Mesendoderm (in vitro differentiated cells): ENCODE results near the gene PAK1IP1.
A peak's percentile ranks its signal among the peaks of the same experiment; 100 is the strongest.
"Not testable (repeated sequence)": the region's sequence is repeated elsewhere in the genome, so short reads cannot be mapped to it uniquely, and the experiment has no call there.

Experiments used
- DNase-seq: peaks from one replicate; pipeline ENCODE4 v3.0.0; 2013
- H2AK5ac ChIP-seq: 2 replicates; pipeline ENCODE4 v1.6.1; 2013; ENCODE audit warnings: low read length, inconsistent platforms
- H2BK120ac ChIP-seq: 2 replicates; pipeline ENCODE4 v1.6.1; 2013; ENCODE audit warnings: low read depth, mild to moderate bottlenecking, low read length, moderate library complexity, mixed read lengths
- H2BK15ac ChIP-seq: replicated peaks from 2 replicates; pipeline ENCODE4 v1.6.1; 2013; ENCODE audit warnings: low read depth, mild to moderate bottlenecking, moderate library complexity
- H2BK5ac ChIP-seq: 2 replicates; pipeline ENCODE4 v1.6.1; 2013; ENCODE audit warnings: low read length, inconsistent platforms
- H3K18ac ChIP-seq: 2 replicates; pipeline ENCODE4 v1.6.1; 2013; ENCODE audit warnings: mild to moderate bottlenecking, low read length, mixed read lengths
- H3K23ac ChIP-seq: one replicate; pipeline ENCODE4 v1.6.1; 2013; ENCODE audit warnings: low read length
- H3K27ac ChIP-seq: 2 replicates; pipeline ENCODE4 v1.5.1; 2013; ENCODE audit warnings: low read depth, mild to moderate bottlenecking, inconsistent platforms, low read length, moderate library complexity
- H3K27me3 ChIP-seq: 2 replicates; pipeline ENCODE4 v1.6.1; 2013; ENCODE audit warnings: low read length, control low read depth, mild to moderate bottlenecking, inconsistent platforms; ENCODE audit not compliant: insufficient read depth, poor library complexity
- H3K36me3 ChIP-seq: 2 replicates; pipeline ENCODE4 v1.6.1; 2013; ENCODE audit warnings: low read length, inconsistent platforms; ENCODE audit not compliant: control insufficient read depth, insufficient read depth
- H3K4ac ChIP-seq: one replicate; pipeline ENCODE4 v1.6.1; 2013; ENCODE audit warnings: low read depth, mild to moderate bottlenecking, low read length, moderate library complexity
- H3K4me1 ChIP-seq: 2 replicates; pipeline ENCODE4 v1.6.1; 2013; ENCODE audit warnings: low read depth, low read length, inconsistent platforms; ENCODE audit not compliant: control insufficient read depth
- H3K4me2 ChIP-seq: 2 replicates; pipeline ENCODE4 v1.6.1; 2013; ENCODE audit warnings: low read length
- H3K4me3 ChIP-seq: 2 replicates; pipeline ENCODE4 v1.5.1; 2013; ENCODE audit warnings: mild to moderate bottlenecking, low read length
- H3K56ac ChIP-seq: one replicate; pipeline ENCODE4 v1.6.1; 2013; ENCODE audit warnings: low read length
- H3K79me1 ChIP-seq: 2 replicates; pipeline ENCODE4 v1.6.1; 2013; ENCODE audit warnings: low read length, inconsistent platforms
- H3K79me2 ChIP-seq: 2 replicates; pipeline ENCODE4 v1.6.1; 2013; ENCODE audit warnings: mild to moderate bottlenecking, low read length; ENCODE audit not compliant: control insufficient read depth, insufficient read depth
- H3K9ac ChIP-seq: 2 replicates; pipeline ENCODE4 v1.6.1; 2013; ENCODE audit warnings: low read length, inconsistent platforms
- H4K5ac ChIP-seq: one replicate; pipeline ENCODE4 v1.6.1; 2013; ENCODE audit warnings: low read length
- H4K8ac ChIP-seq: one replicate; pipeline ENCODE4 v1.6.1; 2013; ENCODE audit warnings: low read depth, mild to moderate bottlenecking, control low read depth, low read length, moderate library complexity
- WGBS: extraction: QIAGEN DNeasy Blood & Tissue Kit; methylation state at CpG from one replicate; pipeline ENCODE4 v1.1.7; 2013; ENCODE audit warnings: low lambda C conversion rate, missing lambda C conversion rate; ENCODE audit not compliant: insufficient coverage; ENCODE audit errors: extremely low coverage; 5-methylcytosine and 5-hydroxymethylcytosine counted together

Gene PAK1IP1

DNA sequence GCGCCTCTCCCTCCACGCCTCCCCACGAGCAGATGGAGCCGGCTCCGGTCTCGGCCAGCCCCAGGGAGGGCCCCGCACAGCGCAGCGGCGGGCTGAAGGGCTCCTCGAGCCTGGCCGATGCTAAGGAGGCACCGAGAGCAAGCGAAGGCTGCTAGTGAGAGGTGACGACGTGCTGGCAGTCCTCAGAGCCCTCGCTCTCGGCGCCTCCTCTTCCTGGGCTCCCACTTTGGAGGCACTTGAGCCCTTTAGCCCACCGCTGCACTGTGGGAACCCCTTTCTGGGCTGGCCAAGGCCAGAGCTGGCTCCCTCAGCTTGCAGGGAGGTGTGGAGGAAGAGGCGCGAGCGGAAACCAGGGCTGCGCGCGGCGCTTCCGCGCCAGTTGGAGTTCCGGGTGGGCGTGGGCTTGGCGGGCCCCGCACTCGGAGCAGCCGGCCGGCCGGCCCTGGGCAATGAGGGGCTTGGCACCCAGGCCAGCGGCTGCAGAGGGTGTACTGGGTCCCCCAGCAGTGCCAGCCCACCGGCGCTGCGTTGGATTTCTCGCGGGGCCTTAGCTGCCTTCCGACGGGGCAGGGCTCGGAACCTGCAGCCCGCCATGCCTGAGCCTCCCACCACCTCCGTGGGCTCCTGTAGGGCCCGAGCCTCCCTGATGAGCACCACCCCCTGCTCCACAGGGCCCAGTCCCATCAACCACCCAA, 25.6 kb downstream of the PAK1IP1 start:
- no peak overlapping the region for H2BK15ac ChIP-seq
- no peak overlapping the region for H3K27ac ChIP-seq
- peaks cover 8% of the 10 kb centered on the region for H3K79me2 ChIP-seq
- no peak overlapping the region for H3K4ac ChIP-seq
- H3K18ac ChIP-seq, result no peak overlapping the region
- H3K36me3 ChIP-seq, result no peaks in the 10 kb centered on the region
- no peak overlapping the region for H2AK5ac ChIP-seq
- no peak overlapping the region for H3K56ac ChIP-seq
- H2BK120ac ChIP-seq, result no peak overlapping the region
- H3K4me1 ChIP-seq, result peaks cover 6% of the 10 kb centered on the region
- H3K9ac ChIP-seq, result no peak overlapping the region
- no peak overlapping the region for H4K8ac ChIP-seq
- DNase-seq, result no peak
- H3K79me1 ChIP-seq, result peaks cover 8% of the 10 kb centered on the region
- no peak overlapping the region for H3K4me3 ChIP-seq
- WGBS, result no CpG with 5 or more reads among the region's 49 CpGs
- no peak overlapping the region for H2BK5ac ChIP-seq
- no peak overlapping the region for H4K5ac ChIP-seq
- H3K4me2 ChIP-seq, result no peak overlapping the region
- H3K23ac ChIP-seq, result no peak overlapping the region
- no peaks in the 10 kb centered on the region for H3K27me3 ChIP-seq

- H3K9ac ChIP-seq, H2AK5ac ChIP-seq, H4K8ac ChIP-seq, H2BK5ac ChIP-seq, H3K4ac ChIP-seq, H3K18ac ChIP-seq, H3K23ac ChIP-seq, H2BK120ac ChIP-seq, H4K5ac ChIP-seq, H3K27ac ChIP-seq, H3K4me3 ChIP-seq, H3K79me1 ChIP-seq, H3K4me1 ChIP-seq, H3K4me2 ChIP-seq, H3K36me3 ChIP-seq, H3K79me2 ChIP-seq, DNase-seq, H2BK15ac ChIP-seq, H3K56ac ChIP-seq, H3K27me3 ChIP-seq: not testable (repeated sequence)
- no CpG with 5 or more reads among the region's 17 CpGs for WGBS
These were observed 26.4 kb downstream of the PAK1IP1 start for GRCh38 chr6:10720960-10721849.

DNA sequence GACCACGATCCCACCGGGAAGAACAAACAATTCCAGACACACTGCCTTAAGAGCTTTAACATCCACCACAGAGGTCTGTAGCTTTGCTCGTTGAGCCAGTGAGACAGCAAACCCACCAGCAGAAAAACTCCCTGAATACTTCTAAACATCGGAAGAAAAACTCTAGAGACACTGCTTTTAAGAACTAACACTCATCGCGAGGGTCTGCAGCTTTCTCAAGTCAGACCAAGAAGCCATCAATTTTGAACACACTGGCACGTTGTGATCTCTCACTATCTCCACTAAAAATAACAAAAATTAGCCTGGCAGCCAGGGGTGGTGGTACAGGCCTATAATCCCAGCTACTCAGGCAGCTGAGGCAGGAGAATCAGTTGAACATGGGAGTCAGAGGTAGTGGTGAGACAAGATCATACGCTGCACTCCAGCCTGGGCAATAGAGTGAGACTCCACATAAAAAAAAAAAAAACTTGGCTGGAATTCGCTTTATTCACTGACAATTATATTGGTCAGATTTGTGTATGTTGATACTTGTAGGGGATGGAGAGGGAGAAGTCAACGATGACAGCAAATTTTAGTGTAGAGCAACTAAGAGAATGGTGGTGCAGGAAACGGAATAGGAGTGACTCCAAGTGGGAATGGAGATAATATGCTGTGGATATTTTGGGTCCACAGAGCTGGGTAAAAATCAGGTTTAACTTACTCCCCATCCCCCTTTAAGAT, 27.2 kb downstream of the PAK1IP1 start:
- Histone ChIP-seq H3K56ac (peak overlapping the region; percentile 92), H3K79me1 (peaks cover 8% of the 10 kb centered on the region), H3K18ac (no peak overlapping the region), H2BK5ac (no peak overlapping the region), H3K4me2 (peak overlapping the region; percentile 86), H3K27ac (peak overlapping the region; percentile 43), H3K79me2 (peaks cover 8% of the 10 kb centered on the region), H3K36me3 (no peaks in the 10 kb centered on the region), H3K23ac (no peak overlapping the region), H4K5ac (peak overlapping the region; percentile 88), H3K27me3 (no peaks in the 10 kb centered on the region), H4K8ac (peak overlapping the region; percentile 58), H3K4ac (no peak overlapping the region), H2AK5ac (no peak overlapping the region), H3K4me1 (peaks cover 6% of the 10 kb centered on the region), H3K4me3 (peak overlapping the region; percentile 46), H2BK120ac (no peak overlapping the region), H3K9ac (peak overlapping the region; percentile 77), H2BK15ac (no peak overlapping the region)
- no CpG with 5 or more reads among the region's 11 CpGs for WGBS
- DNase-seq, result no peak

- no CpG with 5 or more reads among the region's 6 CpGs for WGBS
- H3K4me2 ChIP-seq, result peak overlapping the region; percentile 86
- H3K27ac ChIP-seq, result peak overlapping the region; percentile 43
These were observed 27.7 kb downstream of the PAK1IP1 start for GRCh38 chr6:10722570-10722819.

GRCh38 chr6:10722820-10723566, 28.2 kb downstream of the PAK1IP1 start, which contains the start of gene TMEM14C:
Gene TMEM14C, plus strand, starts transcription at chr6:10723070. Its CDS starts 1,544 bp downstream, at chr6:10724614.
- H3K23ac ChIP-seq, result no peak within 1 kb of the TSS
- WGBS, result no CpG with 5 or more reads among the region's 55 CpGs
- H3K27ac ChIP-seq, result peak within 1 kb of the TSS; percentile 94
- H3K36me3 ChIP-seq, result no peaks in the 10 kb centered on the region
- H3K56ac ChIP-seq, result peak within 1 kb of the TSS; percentile 92
- no peaks in the 10 kb centered on the region for H3K27me3 ChIP-seq
- H3K4ac ChIP-seq, result peak within 1 kb of the TSS; percentile 19
- H3K9ac ChIP-seq, result peak within 1 kb of the TSS; percentile 93
- peaks cover 8% of the 10 kb centered on the region for H3K79me2 ChIP-seq
- H4K8ac ChIP-seq, result peak within 1 kb of the TSS; percentile 58
- no peak within 1 kb of the TSS for H2BK120ac ChIP-seq
- peak within 1 kb of the TSS; percentile 88 for H4K5ac ChIP-seq
- H3K4me2 ChIP-seq, result peak within 1 kb of the TSS; percentile 86
- H2AK5ac ChIP-seq, result no peak within 1 kb of the TSS
- H3K4me3 ChIP-seq, result peak within 1 kb of the TSS; percentile 81
- peak within 1 kb of the TSS; percentile 28 for H3K18ac ChIP-seq
- no peak within 1 kb of the TSS for H2BK15ac ChIP-seq
- peaks cover 11% of the 10 kb centered on the region for H3K79me1 ChIP-seq
- H3K4me1 ChIP-seq, result peaks cover 6% of the 10 kb centered on the region
- DNase-seq, result peak; percentile 99
- H2BK5ac ChIP-seq, result peak within 1 kb of the TSS; percentile 5

More at GRCh38 chr6:10722570-10722819, 27.7 kb downstream of the PAK1IP1 start:
- H3K23ac ChIP-seq, result no peak overlapping the region
- peak overlapping the region; percentile 77 for H3K9ac ChIP-seq
- no peaks in the 10 kb centered on the region for H3K36me3 ChIP-seq
- peaks cover 8% of the 10 kb centered on the region for H3K79me2 ChIP-seq
- no peak overlapping the region for H2BK5ac ChIP-seq
- H3K27me3 ChIP-seq, result no peaks in the 10 kb centered on the region
- H2BK15ac ChIP-seq, result no peak overlapping the region
- H3K18ac ChIP-seq, result no peak overlapping the region
- no peak for DNase-seq
- peak overlapping the region; percentile 46 for H3K4me3 ChIP-seq
- H3K56ac ChIP-seq, result peak overlapping the region; percentile 92
- H2AK5ac ChIP-seq, result no peak overlapping the region
- peaks cover 6% of the 10 kb centered on the region for H3K4me1 ChIP-seq
- peak overlapping the region; percentile 88 for H4K5ac ChIP-seq
- H3K79me1 ChIP-seq, result peaks cover 8% of the 10 kb centered on the region
- H4K8ac ChIP-seq, result peak overlapping the region; percentile 58
- H3K4ac ChIP-seq, result no peak overlapping the region
- H2BK120ac ChIP-seq, result no peak overlapping the region
